Eye (tissue), 1 donor: Measurements from ENCODE around the gene RFWD3.

Experiments
- DNase-seq: peaks from one replicate; pipeline ENCODE4 v3.0.0-alpha.2; 2015

RFWD3 gene

GRCh38 chr16:74575807-74576643 is 90.7 kb downstream of the RFWD3 start:
- DNase-seq: no peak

- DNase-seq: no peak
Measured at GRCh38 chr16:74575175-74575806, 91.4 kb downstream of the RFWD3 start.

- DNase-seq: no peak
Measured at GRCh38 chr16:74574146-74574545, 92.5 kb downstream of the RFWD3 start.

- DNase-seq: no peak
Measured at GRCh38 chr16:74573622-74574021, 93.1 kb downstream of the RFWD3 start.
